ENCODE measurements around the gene MTM1.

MTM1 gene

DNA sequence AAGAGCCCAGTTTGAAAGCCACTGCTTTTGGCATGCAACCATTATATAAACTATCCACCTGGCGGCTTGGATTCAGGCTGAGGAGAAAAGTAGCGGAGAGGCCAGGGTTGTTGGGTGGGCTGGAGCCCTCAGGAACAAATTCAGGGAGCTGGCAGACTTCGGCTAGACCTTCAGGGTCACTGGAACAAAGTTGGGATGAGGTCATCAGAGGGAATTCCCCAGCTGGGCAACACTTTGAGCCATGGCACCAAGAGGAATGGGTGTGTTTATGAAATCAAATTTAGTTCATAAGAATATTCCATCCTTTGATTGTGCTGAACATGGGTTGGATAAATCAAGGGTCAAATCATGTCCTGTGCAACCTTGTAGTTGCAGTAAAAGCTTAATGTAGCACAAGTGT is 146.8 kb downstream of the MTM1 start:
- Histone ChIP-seq H3K27me3 (ENCODE audit: control insufficient read depth in 5 of 5, insufficient read depth in 4 of 5, low read length in 5 of 5) (peaks cover 0 to 3% (median 2%) of the 10 kb centered on the region in 5 donors), H3K27ac (ENCODE audit: low read depth, low read length) (no peak overlapping the region), H3K4me3 (ENCODE audit: low read depth in 1 of 5, low read length in 5 of 5) (no peak overlapping the region), H3K36me3 (ENCODE audit: control insufficient read depth in 5 of 5, insufficient read depth in 5 of 5, low read length in 5 of 5) (peaks cover 0 to 4% (median 0%) of the 10 kb centered on the region in 5 donors), H3K9me3 (ENCODE audit: control insufficient read depth in 5 of 5, low read length in 5 of 5) (no peaks in the 10 kb centered on the region), H3K4me1 (ENCODE audit: control insufficient read depth in 5 of 5, insufficient read depth in 5 of 5, low read length in 5 of 5) (peaks cover 0 to 6% (median 3%) of the 10 kb centered on the region in 5 donors), H3K9ac (ENCODE audit: low read length in 5 of 5) (no peak overlapping the region)

DNA sequence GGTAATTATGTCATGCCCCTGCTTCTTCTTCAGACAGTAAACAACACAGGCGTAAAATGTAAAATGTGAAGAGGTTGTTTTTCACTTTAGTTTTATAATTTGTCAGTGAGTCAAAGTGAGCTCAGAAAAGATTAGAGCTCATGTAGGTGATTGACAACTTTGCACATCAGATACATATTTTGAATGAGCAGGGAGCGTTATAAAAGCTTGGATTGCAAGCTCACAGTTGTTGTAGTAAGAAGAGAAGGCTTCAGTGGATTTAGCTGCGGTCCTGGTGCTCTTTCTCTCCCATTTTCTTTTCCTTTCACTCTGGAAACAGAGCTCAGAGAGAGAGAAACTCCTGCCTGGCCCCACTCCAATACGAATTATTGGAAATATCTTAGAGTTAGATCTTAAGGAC is 151.2 kb downstream of the MTM1 start:
- Histone ChIP-seq H3K9ac (ENCODE audit: low read length in 5 of 5) (no peak overlapping the region), H3K27me3 (ENCODE audit: control insufficient read depth in 5 of 5, insufficient read depth in 4 of 5, low read length in 5 of 5) (no peaks in the 10 kb centered on the region), H3K4me1 (ENCODE audit: control insufficient read depth in 5 of 5, insufficient read depth in 5 of 5, low read length in 5 of 5) (peaks cover 0 to 6% (median 0%) of the 10 kb centered on the region in 5 donors), H3K9me3 (ENCODE audit: control insufficient read depth in 5 of 5, low read length in 5 of 5) (peaks cover 0 to 4% (median 0%) of the 10 kb centered on the region in 5 donors), H3K27ac (ENCODE audit: low read depth, low read length) (no peak overlapping the region), H3K36me3 (ENCODE audit: control insufficient read depth in 5 of 5, insufficient read depth in 5 of 5, low read length in 5 of 5) (peaks cover 0 to 4% (median 0%) of the 10 kb centered on the region in 5 donors), H3K4me3 (ENCODE audit: low read depth in 1 of 5, low read length in 5 of 5) (no peak overlapping the region)

Measured in subcutaneous abdominal adipose tissue (tissue), 5 donors.